ENCODE data around the gene CEACAM7. TPM values are rescaled to one million over a fixed set of nuclear protein-coding genes. Genes with fewer than 3 reads are reported as not detected.
"Not testable (repeated sequence)": the region's sequence is repeated elsewhere in the genome, so short reads cannot be mapped to it uniquely, and the experiment has no call there.

The CEACAM7 gene
- 10.8 TPM for total RNA-seq

GRCh38 chr19:41688098-41688497, at the start of gene CEACAM7:
TSS of gene CEACAM7 (minus strand) at chr19:41688270. CDS start at chr19:41688165, 105 bp downstream.
- no peak for DNase-seq

- DNase-seq, result no peak
Measured at GRCh38 chr19:41735071-41735600, 47.1 kb upstream of the CEACAM7 start.

- DNase-seq, result peak; percentile 1
Measured at GRCh38 chr19:41734585-41734984, 46.5 kb upstream of the CEACAM7 start.

- DNase-seq, result no peak
Measured at GRCh38 chr19:41734156-41734555, 46.1 kb upstream of the CEACAM7 start.

- no peak for DNase-seq
Measured at GRCh38 chr19:41726493-41726892, 38.4 kb upstream of the CEACAM7 start.

GRCh38 chr19:41720103-41720502, 32.0 kb upstream of the CEACAM7 start:
- DNase-seq, result no peak

- no peak for DNase-seq
Measured at GRCh38 chr19:41718761-41719160, 30.7 kb upstream of the CEACAM7 start.

- no peak for DNase-seq
Measured at GRCh38 chr19:41714598-41714997, 26.5 kb upstream of the CEACAM7 start.

- no peak for DNase-seq
Measured at GRCh38 chr19:41711376-41712261, 23.5 kb upstream of the CEACAM7 start.

- DNase-seq, result no peak
Measured at GRCh38 chr19:41709951-41710645, 22.0 kb upstream of the CEACAM7 start.

- DNase-seq, result not testable (repeated sequence)
Measured at GRCh38 chr19:41709516-41709915, 21.4 kb upstream of the CEACAM7 start.

- DNase-seq, result no peak
Measured at GRCh38 chr19:41708481-41708880, 20.4 kb upstream of the CEACAM7 start, which contains the start of gene CEACAM5. TSS of gene CEACAM5 (plus strand) at chr19:41708626. CDS start at chr19:41708732, 106 bp downstream.

GRCh38 chr19:41707871-41708371, 19.9 kb upstream of the CEACAM7 start:
- no peak for DNase-seq

GRCh38 chr19:41707502-41707812, 19.4 kb upstream of the CEACAM7 start:
- DNase-seq, result no peak

- peak; percentile 19 for DNase-seq
Measured at GRCh38 chr19:41706741-41707501, 18.9 kb upstream of the CEACAM7 start.

GRCh38 chr19:41705393-41706174, 17.5 kb upstream of the CEACAM7 start:
- DNase-seq, result peak; percentile 45

- DNase-seq, result no peak
Measured at GRCh38 chr19:41703602-41704293, 15.7 kb upstream of the CEACAM7 start.

- no peak for DNase-seq
Measured at GRCh38 chr19:41702171-41702651, 14.1 kb upstream of the CEACAM7 start.

- DNase-seq, result no peak
Measured at GRCh38 chr19:41701401-41702075, 13.5 kb upstream of the CEACAM7 start.

Data from tongue (tissue), 2 donors.